ENCODE measurements around the gene IFNGR1. TPM values are rescaled to one million over a fixed set of nuclear protein-coding genes. Genes with fewer than 3 reads are reported as not detected.

IFNGR1 gene
- 114 TPM for polyA plus RNA-seq (2012; ENCODE audit: low read depth, missing spikeins)

GRCh38 chr6:137218917-137219663, at the start of gene IFNGR1:
TSS of gene IFNGR1 (minus strand) at chr6:137219385. CDS start at chr6:137219327, 58 bp downstream.
- TF ChIP-seq TAF1 (IDR thresholded peaks at IDR 0.05; ENCODE audit: low read depth, low read length) = peak; percentile 82
- TF ChIP-seq PAX5 (IDR thresholded peaks at IDR 0.05; ENCODE audit: insufficient read depth, low read length, severe bottlenecking) = no peak
- peak; percentile 88 for TF ChIP-seq POLR2A (IDR thresholded peaks at IDR 0.05; ENCODE audit: low read depth, low read length)
- TF ChIP-seq POLR2AphosphoS5 (IDR thresholded peaks at IDR 0.05; ENCODE audit: low read depth, low read length) = peak; percentile 77; the same call in 1 of the 2 replicates
- peak; percentile 29; the same call in 1 of the 2 replicates for TF ChIP-seq POU2F2 (IDR thresholded peaks at IDR 0.05; ENCODE audit: low read depth, low read length)
- no peak for TF ChIP-seq SPI1 (IDR thresholded peaks at IDR 0.05; ENCODE audit: low read depth, low read length)
- FAIRE-seq (peak; percentile 97), DNase-seq (ENCODE audit: insufficient read length, low spot score) (peak; percentile 62)

- TF ChIP-seq POLR2AphosphoS5 (IDR thresholded peaks at IDR 0.05; ENCODE audit: low read depth, low read length) (no peak), TAF1 (IDR thresholded peaks at IDR 0.05; ENCODE audit: low read depth, low read length) (no peak), PAX5 (IDR thresholded peaks at IDR 0.05; ENCODE audit: insufficient read depth, low read length, severe bottlenecking) (no peak), SPI1 (IDR thresholded peaks at IDR 0.05; ENCODE audit: low read depth, low read length) (no peak), POLR2A (IDR thresholded peaks at IDR 0.05; ENCODE audit: low read depth, low read length) (no peak), POU2F2 (IDR thresholded peaks at IDR 0.05; ENCODE audit: low read depth, low read length) (no peak)
- FAIRE-seq = peak; percentile 47
- DNase-seq (ENCODE audit: insufficient read length, low spot score) = no peak
Measured at GRCh38 chr6:137268911-137269310, 49.7 kb upstream of the IFNGR1 start.

DNA sequence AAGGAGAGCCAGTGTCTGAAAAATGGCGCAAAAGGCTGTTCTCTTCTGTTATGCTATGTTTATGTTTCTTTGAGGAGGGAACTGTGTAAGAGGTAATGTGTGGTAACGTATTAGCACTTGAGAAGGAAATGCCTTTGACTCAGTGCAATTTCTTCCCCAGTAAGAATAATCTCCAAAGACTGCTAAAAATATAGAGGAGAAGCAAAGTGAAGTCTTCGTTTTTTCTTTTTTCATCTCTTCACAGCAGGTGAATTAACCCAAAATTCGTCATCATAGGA, 47.1 kb upstream of the IFNGR1 start:
- FAIRE-seq (no peak), DNase-seq (ENCODE audit: insufficient read length, low spot score) (no peak)
- TF ChIP-seq POLR2A (IDR thresholded peaks at IDR 0.05; ENCODE audit: low read depth, low read length) (no peak), POLR2AphosphoS5 (IDR thresholded peaks at IDR 0.05; ENCODE audit: low read depth, low read length) (no peak), PAX5 (IDR thresholded peaks at IDR 0.05; ENCODE audit: insufficient read depth, low read length, severe bottlenecking) (no peak)

DNA sequence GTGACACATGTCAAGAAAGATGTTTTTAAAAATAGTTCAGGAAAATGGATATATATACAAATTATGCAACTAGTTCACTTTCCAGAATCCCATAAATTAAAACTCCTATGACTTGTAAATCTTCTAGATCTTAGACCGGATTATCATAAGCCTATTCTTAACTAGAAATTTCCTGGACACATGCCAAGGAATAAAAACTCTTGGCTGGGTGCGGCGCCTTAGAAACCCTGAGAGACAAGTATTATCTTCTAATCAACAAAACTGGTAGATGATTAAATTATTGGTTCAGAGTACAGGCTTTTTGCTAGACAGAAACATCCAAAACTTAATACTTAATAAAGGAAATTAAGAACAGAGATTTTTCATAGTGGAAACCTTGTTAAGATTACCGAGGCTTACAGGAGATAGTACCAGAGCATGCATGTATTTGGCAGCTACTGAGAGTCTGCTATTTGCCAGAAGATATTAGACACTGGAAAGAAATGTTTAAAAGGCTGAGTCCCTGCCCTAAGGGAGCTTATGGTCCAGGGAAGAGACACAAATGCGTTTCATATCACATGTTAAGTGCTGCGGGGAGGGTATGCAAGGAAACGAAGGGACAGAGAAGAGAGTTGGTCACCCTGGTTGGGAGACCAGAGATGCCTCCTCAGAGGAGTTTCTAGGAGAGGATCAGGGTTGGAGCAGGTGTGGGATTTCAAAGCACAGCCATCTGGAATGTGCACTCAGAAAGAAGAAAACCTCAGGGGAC, 46.5 kb upstream of the IFNGR1 start:
- TF ChIP-seq POLR2AphosphoS5 (IDR thresholded peaks at IDR 0.05; ENCODE audit: low read depth, low read length) = no peak
- TF ChIP-seq POU2F2 (IDR thresholded peaks at IDR 0.05; ENCODE audit: low read depth, low read length) = no peak
- no peak for TF ChIP-seq POLR2A (IDR thresholded peaks at IDR 0.05; ENCODE audit: low read depth, low read length)
- no peak for TF ChIP-seq SPI1 (IDR thresholded peaks at IDR 0.05; ENCODE audit: low read depth, low read length)
- no peak for FAIRE-seq
- DNase-seq (ENCODE audit: insufficient read length, low spot score) = no peak

- DNase-seq (ENCODE audit: insufficient read length, low spot score) (no peak), FAIRE-seq (no peak)
- TF ChIP-seq POU2F2 (IDR thresholded peaks at IDR 0.05; ENCODE audit: low read depth, low read length) (no peak), PAX5 (IDR thresholded peaks at IDR 0.05; ENCODE audit: insufficient read depth, low read length, severe bottlenecking) (no peak), SPI1 (IDR thresholded peaks at IDR 0.05; ENCODE audit: low read depth, low read length) (no peak), POLR2AphosphoS5 (IDR thresholded peaks at IDR 0.05; ENCODE audit: low read depth, low read length) (no peak), TAF1 (IDR thresholded peaks at IDR 0.05; ENCODE audit: low read depth, low read length) (no peak), POLR2A (IDR thresholded peaks at IDR 0.05; ENCODE audit: low read depth, low read length) (no peak)
Measured at GRCh38 chr6:137264311-137265075, 45.3 kb upstream of the IFNGR1 start.

GRCh38 chr6:137261761-137262160, 42.6 kb upstream of the IFNGR1 start:
- peak; percentile 38 for FAIRE-seq
- TF ChIP-seq SPI1 (IDR thresholded peaks at IDR 0.05; ENCODE audit: low read depth, low read length) (peak; percentile 40), POLR2AphosphoS5 (IDR thresholded peaks at IDR 0.05; ENCODE audit: low read depth, low read length) (no peak)
- no peak for DNase-seq (ENCODE audit: insufficient read length, low spot score)

GRCh38 chr6:137261361-137261760, 42.2 kb upstream of the IFNGR1 start:
- TF ChIP-seq SPI1 (IDR thresholded peaks at IDR 0.05; ENCODE audit: low read depth, low read length) = no peak
- TF ChIP-seq POLR2A (IDR thresholded peaks at IDR 0.05; ENCODE audit: low read depth, low read length) = no peak
- TF ChIP-seq POU2F2 (IDR thresholded peaks at IDR 0.05; ENCODE audit: low read depth, low read length) = no peak
- TF ChIP-seq PAX5 (IDR thresholded peaks at IDR 0.05; ENCODE audit: insufficient read depth, low read length, severe bottlenecking) = no peak
- TF ChIP-seq POLR2AphosphoS5 (IDR thresholded peaks at IDR 0.05; ENCODE audit: low read depth, low read length) = no peak
- TF ChIP-seq TAF1 (IDR thresholded peaks at IDR 0.05; ENCODE audit: low read depth, low read length) = no peak
- FAIRE-seq (peak; percentile 23), DNase-seq (ENCODE audit: insufficient read length, low spot score) (no peak)

DNA sequence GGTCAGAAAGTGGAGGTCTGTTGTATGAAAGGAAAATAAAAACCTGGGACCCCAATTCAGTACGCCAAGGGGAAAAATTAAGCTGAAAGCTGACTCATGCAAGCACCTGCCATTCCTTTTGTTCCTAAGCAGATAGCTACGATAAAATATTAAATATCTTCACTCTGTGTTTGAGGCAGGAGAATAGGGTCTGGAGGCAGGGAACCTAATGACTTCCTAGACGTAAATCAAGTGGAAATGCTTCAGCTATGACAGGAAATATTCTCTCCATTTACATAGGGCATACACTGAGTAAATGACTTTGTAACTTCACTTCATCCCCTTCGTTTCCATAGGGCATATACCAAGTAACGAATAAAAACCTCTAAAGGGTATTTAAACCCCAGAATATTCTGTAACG, 41.0 kb upstream of the IFNGR1 start:
- TF ChIP-seq POLR2AphosphoS5 (IDR thresholded peaks at IDR 0.05; ENCODE audit: low read depth, low read length) (no peak), TAF1 (IDR thresholded peaks at IDR 0.05; ENCODE audit: low read depth, low read length) (no peak), POLR2A (IDR thresholded peaks at IDR 0.05; ENCODE audit: low read depth, low read length) (no peak), PAX5 (IDR thresholded peaks at IDR 0.05; ENCODE audit: insufficient read depth, low read length, severe bottlenecking) (no peak), POU2F2 (IDR thresholded peaks at IDR 0.05; ENCODE audit: low read depth, low read length) (no peak), SPI1 (IDR thresholded peaks at IDR 0.05; ENCODE audit: low read depth, low read length) (no peak)
- no peak for FAIRE-seq
- DNase-seq (ENCODE audit: insufficient read length, low spot score) = no peak

DNA sequence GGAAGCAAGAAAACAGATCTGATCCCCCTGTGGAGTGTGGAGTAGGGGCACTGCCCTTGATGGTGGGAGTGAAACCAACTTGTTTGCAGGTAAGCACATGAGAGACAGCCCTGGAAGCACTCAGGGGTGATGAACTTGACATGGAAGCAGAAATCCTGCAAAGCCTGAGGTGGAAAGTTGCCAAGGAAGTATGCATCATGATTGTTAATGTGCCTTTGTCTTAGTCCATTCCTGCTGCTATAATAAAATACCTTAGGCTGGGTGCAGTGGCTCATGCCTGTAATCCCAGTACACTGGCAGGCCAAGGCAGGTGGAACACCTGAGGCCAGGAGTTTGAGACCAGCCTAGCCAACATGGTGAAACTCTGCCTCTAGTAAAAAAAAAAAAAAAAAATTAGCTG, 40.2 kb upstream of the IFNGR1 start:
- DNase-seq (ENCODE audit: insufficient read length, low spot score) = no peak
- FAIRE-seq = peak; percentile 16
- TF ChIP-seq POU2F2 (IDR thresholded peaks at IDR 0.05; ENCODE audit: low read depth, low read length) = no peak
- no peak for TF ChIP-seq POLR2AphosphoS5 (IDR thresholded peaks at IDR 0.05; ENCODE audit: low read depth, low read length)
- TF ChIP-seq TAF1 (IDR thresholded peaks at IDR 0.05; ENCODE audit: low read depth, low read length) = no peak
- TF ChIP-seq POLR2A (IDR thresholded peaks at IDR 0.05; ENCODE audit: low read depth, low read length) = no peak
- TF ChIP-seq PAX5 (IDR thresholded peaks at IDR 0.05; ENCODE audit: insufficient read depth, low read length, severe bottlenecking) = no peak

Data from GM12891 (cell line).